Measurements from ENCODE around the gene GPLD1. TPM values are rescaled to one million over a fixed set of nuclear protein-coding genes. Genes with fewer than 3 reads are reported as not detected.

The GPLD1 gene
- total RNA-seq, 4 donors from 2014 or later, result 2.7 to 3.6 (median 3.0) TPM

- Histone ChIP-seq H3K4me3 (no peak overlapping the region), H3K36me3 (no peaks in the 10 kb centered on the region), H3K27ac (no peak overlapping the region), H3K9me3 (no peaks in the 10 kb centered on the region), H3K4me1 (peaks cover 0 to 17% (median 8%) of the 10 kb centered on the region in 4 donors), H3K27me3 (no peaks in the 10 kb centered on the region)
- TF ChIP-seq, protein P1, sequence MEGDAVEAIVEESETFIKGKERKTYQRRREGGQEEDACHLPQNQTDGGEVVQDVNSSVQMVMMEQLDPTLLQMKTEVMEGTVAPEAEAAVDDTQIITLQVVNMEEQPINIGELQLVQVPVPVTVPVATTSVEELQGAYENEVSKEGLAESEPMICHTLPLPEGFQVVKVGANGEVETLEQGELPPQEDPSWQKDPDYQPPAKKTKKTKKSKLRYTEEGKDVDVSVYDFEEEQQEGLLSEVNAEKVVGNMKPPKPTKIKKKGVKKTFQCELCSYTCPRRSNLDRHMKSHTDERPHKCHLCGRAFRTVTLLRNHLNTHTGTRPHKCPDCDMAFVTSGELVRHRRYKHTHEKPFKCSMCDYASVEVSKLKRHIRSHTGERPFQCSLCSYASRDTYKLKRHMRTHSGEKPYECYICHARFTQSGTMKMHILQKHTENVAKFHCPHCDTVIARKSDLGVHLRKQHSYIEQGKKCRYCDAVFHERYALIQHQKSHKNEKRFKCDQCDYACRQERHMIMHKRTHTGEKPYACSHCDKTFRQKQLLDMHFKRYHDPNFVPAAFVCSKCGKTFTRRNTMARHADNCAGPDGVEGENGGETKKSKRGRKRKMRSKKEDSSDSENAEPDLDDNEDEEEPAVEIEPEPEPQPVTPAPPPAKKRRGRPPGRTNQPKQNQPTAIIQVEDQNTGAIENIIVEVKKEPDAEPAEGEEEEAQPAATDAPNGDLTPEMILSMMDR (IDR thresholded peaks at IDR 0.05), result no peak
- TF ChIP-seq EP300 (IDR thresholded peaks at IDR 0.05) (no peak), POLR2A (IDR thresholded peaks at IDR 0.05) (no peak)
- no peak for DNase-seq (ENCODE audit: low spot score in 2 of 2)
- WGBS, 2 donors, result 84 to 94% methylated on average over 4 of the region's 4 CpGs
Observed at GRCh38 chr6:24490948-24491347, 1.6 kb upstream of the GPLD1 start.

GRCh38 chr6:24489881-24490280, 503 bp upstream of the GPLD1 start:
- H3K36me3 ChIP-seq, result no peaks in the 10 kb centered on the region
- no peaks in the 10 kb centered on the region for H3K9me3 ChIP-seq
- no peak overlapping the region for H3K4me3 ChIP-seq
- H3K4me1 ChIP-seq, result peaks cover 0 to 11% (median 5%) of the 10 kb centered on the region in 4 donors
- TF ChIP-seq EP300 (IDR thresholded peaks at IDR 0.05) (no peak), POLR2A (IDR thresholded peaks at IDR 0.05) (no peak)
- TF ChIP-seq, protein P1 (IDR thresholded peaks at IDR 0.05), result no peak
- H3K27me3 ChIP-seq, result no peaks in the 10 kb centered on the region
- DNase-seq (ENCODE audit: low spot score in 2 of 2), result no peak
- WGBS, 2 donors, result 81 to 84% methylated on average over 2 of the region's 2 CpGs
- no peak overlapping the region for H3K27ac ChIP-seq

DNA sequence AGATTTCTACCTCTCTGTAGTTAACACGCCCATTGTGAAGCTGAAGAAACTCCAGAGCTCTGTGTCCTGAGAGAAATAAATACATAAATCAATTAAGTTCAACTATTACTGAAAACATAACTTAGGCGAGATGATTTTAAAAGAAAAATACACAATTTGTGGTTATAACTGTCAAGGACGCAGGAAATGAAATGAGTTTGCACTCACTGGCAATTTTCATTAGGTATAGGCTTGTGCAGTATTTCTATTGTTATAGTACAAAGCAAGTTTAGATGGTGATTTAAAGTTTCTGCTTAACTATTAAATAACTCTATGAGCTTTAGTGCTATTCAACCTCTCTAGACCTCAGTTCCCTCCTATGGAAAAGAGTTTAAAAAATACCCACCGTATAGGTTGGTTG, 3.3 kb downstream of the GPLD1 start:
- H3K27ac ChIP-seq, result no peak overlapping the region
- H3K36me3 ChIP-seq, result no peaks in the 10 kb centered on the region
- H3K9me3 ChIP-seq, result no peaks in the 10 kb centered on the region
- H3K4me3 ChIP-seq, result no peak overlapping the region
- DNase-seq (ENCODE audit: low spot score in 2 of 2), result no peak
- WGBS, 2 donors, result 85 to 91% methylated on average over 4 of the region's 4 CpGs
- H3K4me1 ChIP-seq, result no peaks in the 10 kb centered on the region
- H3K27me3 ChIP-seq, result no peaks in the 10 kb centered on the region
- TF ChIP-seq, protein P1 (IDR thresholded peaks at IDR 0.05), result no peak
- TF ChIP-seq POLR2A (IDR thresholded peaks at IDR 0.05) (no peak), EP300 (IDR thresholded peaks at IDR 0.05) (no peak)

GRCh38 chr6:24484657-24485323, 4.6 kb downstream of the GPLD1 start:
- Histone ChIP-seq H3K27ac (no peak overlapping the region), H3K4me1 (no peaks in the 10 kb centered on the region), H3K36me3 (no peaks in the 10 kb centered on the region), H3K4me3 (no peak overlapping the region), H3K9me3 (no peaks in the 10 kb centered on the region), H3K27me3 (no peaks in the 10 kb centered on the region)
- no peak for DNase-seq (ENCODE audit: low spot score in 2 of 2)
- 89 to 92% methylated on average over 7 of the region's 7 CpGs for WGBS, 2 donors
- TF ChIP-seq POLR2A (IDR thresholded peaks at IDR 0.05), result no peak
- TF ChIP-seq, protein P1 (IDR thresholded peaks at IDR 0.05), result no peak
- TF ChIP-seq EP300 (IDR thresholded peaks at IDR 0.05), result no peak

DNA sequence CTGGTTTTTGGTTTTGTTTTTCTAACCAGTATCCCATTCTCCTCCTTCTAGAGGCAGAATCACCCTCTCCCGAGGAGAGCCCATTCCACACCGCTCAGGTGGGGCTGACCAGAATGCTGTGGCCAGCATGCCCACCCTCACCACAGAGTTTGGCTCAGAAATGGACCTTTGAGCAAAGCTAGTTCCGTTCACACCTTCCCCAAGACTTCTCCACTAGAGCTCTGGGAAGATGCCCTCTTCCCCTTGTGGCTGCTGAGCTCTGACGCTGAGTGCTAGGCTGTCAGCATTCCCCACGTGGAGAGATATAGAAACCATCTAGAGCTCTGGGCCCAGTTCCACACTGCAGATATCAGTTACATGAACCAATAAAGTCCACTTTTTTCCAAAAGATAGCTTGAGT, 7.9 kb downstream of the GPLD1 start:
- H3K4me3 ChIP-seq, result no peak overlapping the region
- TF ChIP-seq POLR2A (IDR thresholded peaks at IDR 0.05) (no peak), EP300 (IDR thresholded peaks at IDR 0.05) (no peak)
- TF ChIP-seq, protein P1 (IDR thresholded peaks at IDR 0.05), result no peak
- H3K27ac ChIP-seq, result no peak overlapping the region
- no peak for DNase-seq (ENCODE audit: low spot score in 2 of 2)
- no peaks in the 10 kb centered on the region for H3K9me3 ChIP-seq
- 84 to 86% methylated on average over 5 of the region's 5 CpGs for WGBS, 2 donors
- H3K27me3 ChIP-seq, result no peaks in the 10 kb centered on the region
- no peaks in the 10 kb centered on the region for H3K36me3 ChIP-seq
- no peaks in the 10 kb centered on the region for H3K4me1 ChIP-seq
